Retinal pigment epithelial cell (primary cell): Measurements from ENCODE around the gene PSME3IP1.

ENCODE experiments used
- DNase-seq: peaks from one replicate; pipeline ENCODE4 v3.0.0-alpha.2; 2010; ENCODE audit warnings: low read depth
- H3K4me3 ChIP-seq: 2 replicates; pipeline ENCODE4 v1.5.1; 2011; ENCODE audit warnings: mild to moderate bottlenecking, low read length, control low read depth, moderate library complexity
- TF ChIP-seq, protein P1 (sequence below): conservative IDR thresholded peaks from 2 replicates; pipeline ENCODE4 v1.5.1; 2011; ENCODE audit warnings: low read depth, low read length, control low read depth, inconsistent platforms

The PSME3IP1 gene

GRCh38 chr16:57143149-57143921, 42.5 kb downstream of the PSME3IP1 start:
- H3K4me3 ChIP-seq: no peak overlapping the region
- TF ChIP-seq, protein P1, sequence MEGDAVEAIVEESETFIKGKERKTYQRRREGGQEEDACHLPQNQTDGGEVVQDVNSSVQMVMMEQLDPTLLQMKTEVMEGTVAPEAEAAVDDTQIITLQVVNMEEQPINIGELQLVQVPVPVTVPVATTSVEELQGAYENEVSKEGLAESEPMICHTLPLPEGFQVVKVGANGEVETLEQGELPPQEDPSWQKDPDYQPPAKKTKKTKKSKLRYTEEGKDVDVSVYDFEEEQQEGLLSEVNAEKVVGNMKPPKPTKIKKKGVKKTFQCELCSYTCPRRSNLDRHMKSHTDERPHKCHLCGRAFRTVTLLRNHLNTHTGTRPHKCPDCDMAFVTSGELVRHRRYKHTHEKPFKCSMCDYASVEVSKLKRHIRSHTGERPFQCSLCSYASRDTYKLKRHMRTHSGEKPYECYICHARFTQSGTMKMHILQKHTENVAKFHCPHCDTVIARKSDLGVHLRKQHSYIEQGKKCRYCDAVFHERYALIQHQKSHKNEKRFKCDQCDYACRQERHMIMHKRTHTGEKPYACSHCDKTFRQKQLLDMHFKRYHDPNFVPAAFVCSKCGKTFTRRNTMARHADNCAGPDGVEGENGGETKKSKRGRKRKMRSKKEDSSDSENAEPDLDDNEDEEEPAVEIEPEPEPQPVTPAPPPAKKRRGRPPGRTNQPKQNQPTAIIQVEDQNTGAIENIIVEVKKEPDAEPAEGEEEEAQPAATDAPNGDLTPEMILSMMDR: no peak
- no peak for DNase-seq

DNA sequence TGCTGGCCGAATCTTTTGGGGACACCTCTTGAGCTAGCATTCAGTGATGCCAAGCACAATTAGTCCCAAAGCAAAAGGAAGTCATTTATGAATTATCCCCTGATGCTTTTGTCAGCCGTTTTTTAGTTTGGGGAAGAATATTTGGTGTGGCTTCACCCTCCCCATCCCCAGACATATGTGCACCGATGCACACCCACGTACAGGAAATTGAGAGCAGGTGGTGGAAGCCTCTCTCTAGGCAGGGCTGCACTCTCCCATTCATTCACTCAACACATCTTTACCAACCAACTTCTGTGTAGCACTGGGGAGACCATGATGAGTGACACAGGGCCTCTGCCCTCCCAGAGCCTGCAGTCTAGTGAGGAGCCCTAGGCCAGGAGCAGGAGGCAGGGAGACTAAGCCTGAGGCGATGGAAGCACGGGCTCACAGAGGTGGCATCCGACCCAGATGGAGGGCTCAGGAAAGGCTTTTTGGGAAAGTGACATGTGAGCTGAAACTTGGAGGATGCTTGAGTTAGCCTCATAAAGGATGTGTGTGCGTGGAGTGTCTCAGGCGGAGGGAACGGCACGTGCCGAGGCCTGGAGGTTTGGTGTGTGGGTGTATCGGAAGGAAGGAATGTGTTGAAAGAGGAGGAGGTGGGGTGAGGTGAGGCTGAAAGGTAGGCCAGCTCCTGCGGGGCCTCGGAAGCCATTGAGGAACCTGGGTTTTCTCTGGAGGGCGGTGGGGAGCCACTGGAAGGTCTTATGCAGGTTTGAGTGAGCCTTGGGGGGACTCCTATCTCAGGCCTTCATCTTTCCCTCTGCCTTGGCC, 43.8 kb downstream of the PSME3IP1 start:
- TF ChIP-seq, protein P1: no peak
- no peak for DNase-seq
- H3K4me3 ChIP-seq: no peak overlapping the region

- TF ChIP-seq, protein P1: no peak
- no peak overlapping the region for H3K4me3 ChIP-seq
- DNase-seq: no peak
Observed at GRCh38 chr16:57140931-57141668, 44.7 kb downstream of the PSME3IP1 start.

GRCh38 chr16:57138281-57138935, 47.4 kb downstream of the PSME3IP1 start:
- H3K4me3 ChIP-seq: no peak overlapping the region
- TF ChIP-seq, protein P1: no peak
- no peak for DNase-seq

DNA sequence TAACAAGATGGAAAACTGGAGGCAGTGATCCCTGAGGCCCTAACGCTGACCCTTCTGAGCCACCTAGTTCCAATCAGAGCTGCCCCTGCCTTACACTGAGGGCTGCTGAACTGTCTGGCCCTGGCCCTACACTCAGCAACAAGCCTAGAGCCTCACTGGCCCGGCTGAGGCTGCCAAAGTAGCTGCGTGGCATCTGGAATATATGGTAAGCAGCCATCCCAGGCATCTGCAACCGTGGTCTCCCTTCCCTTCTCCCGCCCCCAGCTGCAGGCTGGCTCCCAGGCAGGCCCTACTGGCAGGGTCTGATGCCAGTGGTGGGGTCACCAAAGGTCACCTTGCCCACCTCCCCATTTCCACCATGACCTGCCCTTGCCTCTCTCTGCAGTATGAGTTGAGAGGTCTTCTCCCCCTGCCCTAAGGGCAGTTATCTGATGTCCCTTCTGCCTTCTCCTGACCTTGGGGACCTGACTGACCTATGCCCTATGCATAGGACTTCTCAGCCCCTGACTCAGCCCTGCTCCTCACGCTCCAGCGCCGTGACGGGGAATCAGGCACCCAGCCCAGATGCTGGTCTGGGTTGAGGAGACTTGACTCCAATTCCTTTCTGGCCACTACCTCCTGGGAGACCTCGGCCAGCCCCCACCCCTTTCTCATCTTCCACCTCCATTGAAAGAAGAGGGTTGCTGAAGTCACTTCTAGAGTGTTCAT, 48.1 kb downstream of the PSME3IP1 start:
- TF ChIP-seq, protein P1: no peak
- DNase-seq: no peak
- no peak overlapping the region for H3K4me3 ChIP-seq

DNA sequence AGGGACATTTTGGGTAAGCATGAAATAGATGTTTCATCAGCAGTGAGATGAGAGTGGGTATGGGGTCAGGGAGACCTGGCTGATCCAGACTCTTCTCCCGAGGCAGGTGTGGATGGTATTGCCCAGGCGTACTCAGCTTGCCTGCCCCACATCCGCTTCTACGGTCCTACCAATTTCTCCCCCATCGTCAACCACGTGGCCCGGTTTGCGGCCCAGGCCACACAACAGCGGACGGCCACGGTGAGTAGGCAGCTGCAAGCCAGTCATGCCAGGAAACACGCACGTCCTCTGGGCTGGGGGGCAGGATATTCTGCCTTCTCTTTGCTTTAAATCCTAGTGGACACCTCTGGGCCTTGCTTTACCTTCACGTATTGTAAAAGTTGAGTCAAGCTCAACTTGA, 48.8 kb downstream of the PSME3IP1 start:
- no peak for DNase-seq
- TF ChIP-seq, protein P1: no peak
- no peak overlapping the region for H3K4me3 ChIP-seq
